Coronary artery (tissue), 2 donors: Measurements from ENCODE around the gene IRF2BPL.

ENCODE experiments used
- DNase-seq: peaks from one replicate; pipeline ENCODE4 v3.0.0-alpha.2; 2017; ENCODE audit warnings: low spot score
- H3K27ac ChIP-seq, 2 donors: fragments of 200-600 bp; sonication (generic); one replicate each; pipeline ENCODE4 v1.5.1; 2016 to 2019
- H3K4me3 ChIP-seq: fragments of 200-600 bp; sonication (generic); 2 replicates; pipeline ENCODE4 v1.5.1; 2016; ENCODE audit warnings: mild to moderate bottlenecking, moderate library complexity
- TF ChIP-seq, protein P1 (sequence below): fragments of 200-600 bp; sonication (generic); IDR thresholded peaks from one replicate; pipeline ENCODE4 v1.5.1; 2019; ENCODE audit warnings: antibody characterized with exemption

Gene IRF2BPL

DNA sequence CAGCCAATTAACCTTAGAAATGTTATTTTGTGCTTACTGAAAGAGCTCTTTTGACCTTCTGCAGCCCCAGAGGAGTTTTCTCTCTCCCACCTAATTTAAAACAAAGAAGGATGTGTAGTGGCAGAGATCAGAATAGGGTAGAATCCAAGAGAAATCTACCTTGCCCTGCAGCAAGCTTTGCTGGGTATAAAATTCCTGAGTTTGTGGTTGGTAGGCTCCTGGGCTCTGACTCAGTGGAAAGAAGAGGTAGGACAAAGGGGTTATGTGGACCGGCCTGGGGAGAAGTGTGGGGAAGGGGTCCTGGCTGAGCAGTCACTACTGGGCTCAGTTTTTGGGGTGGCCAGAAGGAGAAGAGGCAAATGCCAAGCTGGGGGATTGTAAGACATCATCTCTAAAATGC is 46.8 kb downstream of the IRF2BPL start:
- TF ChIP-seq, protein P1, sequence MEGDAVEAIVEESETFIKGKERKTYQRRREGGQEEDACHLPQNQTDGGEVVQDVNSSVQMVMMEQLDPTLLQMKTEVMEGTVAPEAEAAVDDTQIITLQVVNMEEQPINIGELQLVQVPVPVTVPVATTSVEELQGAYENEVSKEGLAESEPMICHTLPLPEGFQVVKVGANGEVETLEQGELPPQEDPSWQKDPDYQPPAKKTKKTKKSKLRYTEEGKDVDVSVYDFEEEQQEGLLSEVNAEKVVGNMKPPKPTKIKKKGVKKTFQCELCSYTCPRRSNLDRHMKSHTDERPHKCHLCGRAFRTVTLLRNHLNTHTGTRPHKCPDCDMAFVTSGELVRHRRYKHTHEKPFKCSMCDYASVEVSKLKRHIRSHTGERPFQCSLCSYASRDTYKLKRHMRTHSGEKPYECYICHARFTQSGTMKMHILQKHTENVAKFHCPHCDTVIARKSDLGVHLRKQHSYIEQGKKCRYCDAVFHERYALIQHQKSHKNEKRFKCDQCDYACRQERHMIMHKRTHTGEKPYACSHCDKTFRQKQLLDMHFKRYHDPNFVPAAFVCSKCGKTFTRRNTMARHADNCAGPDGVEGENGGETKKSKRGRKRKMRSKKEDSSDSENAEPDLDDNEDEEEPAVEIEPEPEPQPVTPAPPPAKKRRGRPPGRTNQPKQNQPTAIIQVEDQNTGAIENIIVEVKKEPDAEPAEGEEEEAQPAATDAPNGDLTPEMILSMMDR, result no peak
- no peak for DNase-seq
- Histone ChIP-seq H3K4me3 (no peak overlapping the region), H3K27ac (no peak overlapping the region)

DNA sequence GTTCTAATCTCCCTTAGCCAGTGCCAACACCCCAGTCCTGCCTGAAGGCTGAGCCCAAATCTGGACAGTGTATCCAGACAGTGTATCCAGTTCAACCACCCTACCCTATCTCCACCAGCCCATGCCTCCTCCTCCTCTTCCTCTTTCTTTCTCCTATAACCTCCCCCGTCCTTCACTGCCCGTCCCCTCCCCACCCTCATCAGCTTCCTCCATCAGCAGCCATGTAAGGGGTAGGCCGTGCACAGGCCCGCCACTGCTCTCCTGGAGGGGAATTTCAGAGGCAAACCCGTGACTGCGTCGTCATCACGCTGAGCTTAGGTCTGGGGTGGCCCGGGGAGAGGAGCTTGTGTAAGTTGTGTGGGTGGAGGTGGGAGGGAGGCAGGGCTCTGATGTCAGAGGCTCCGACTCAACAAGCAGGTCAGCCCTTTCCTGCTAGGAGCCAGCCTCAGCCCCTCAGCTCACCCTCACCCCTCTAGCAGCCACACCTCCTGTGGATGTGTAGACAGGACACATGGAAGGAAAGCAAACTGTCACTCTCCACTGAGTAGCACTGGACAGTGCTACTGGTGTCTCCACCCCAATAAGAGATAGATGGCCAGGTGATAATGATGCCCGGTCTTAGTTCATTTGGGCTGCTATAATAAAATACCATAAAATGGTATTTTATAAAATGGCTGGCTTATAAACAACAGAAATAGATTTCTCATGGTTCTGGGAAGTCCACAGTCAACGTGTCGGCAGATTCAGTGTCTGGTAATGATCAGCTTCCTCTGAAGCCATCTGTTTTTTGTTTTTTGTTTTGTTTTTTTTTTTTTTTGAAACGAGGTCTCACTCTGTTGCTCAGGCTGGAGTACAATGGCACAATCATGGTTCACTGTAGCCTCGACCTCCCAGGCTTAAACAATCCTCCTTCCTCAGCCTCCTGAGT is 50.5 kb downstream of the IRF2BPL start:
- DNase-seq, result no peak
- no peak overlapping the region for H3K4me3 ChIP-seq
- H3K27ac ChIP-seq, result no peak overlapping the region
- TF ChIP-seq, protein P1, result no peak

DNA sequence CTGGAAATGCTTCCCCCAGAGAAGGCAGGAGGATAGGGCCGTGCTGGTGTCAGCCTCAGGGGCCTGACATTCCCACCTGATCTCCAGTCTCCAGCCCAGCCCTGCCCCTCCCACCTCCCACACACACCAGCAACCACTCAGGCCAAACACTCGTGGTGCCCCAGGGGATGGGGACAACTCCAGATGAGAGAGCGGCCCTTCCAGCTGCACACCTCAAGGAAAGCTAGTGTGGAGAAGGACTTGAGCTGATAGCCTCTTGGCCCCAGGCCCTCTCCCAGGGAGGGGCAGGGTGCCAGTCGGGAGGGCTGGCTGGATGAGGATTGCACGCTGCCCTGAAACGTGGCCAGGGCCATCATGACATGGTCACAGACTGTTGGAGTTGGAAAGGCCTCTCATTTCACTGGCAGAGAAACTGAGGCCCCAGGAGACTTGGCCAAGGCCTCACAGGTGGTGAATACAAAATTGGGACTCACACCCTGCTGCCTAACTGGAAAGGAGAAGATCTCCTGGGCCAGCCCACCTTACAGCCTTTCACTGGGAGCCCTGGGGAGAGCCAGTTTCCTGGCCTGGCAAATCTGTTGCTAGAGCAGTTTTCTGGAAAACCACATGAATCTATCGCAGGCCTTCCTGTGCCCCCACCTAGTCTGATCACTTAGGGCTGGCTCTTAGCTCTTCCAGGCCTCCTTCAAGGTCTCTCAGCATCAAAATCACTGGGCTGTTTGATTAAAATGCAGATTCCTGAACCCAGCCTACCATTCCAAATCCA is 52.1 kb downstream of the IRF2BPL start:
- H3K27ac ChIP-seq, result no peak overlapping the region
- DNase-seq, result no peak
- H3K4me3 ChIP-seq, result no peak overlapping the region
- TF ChIP-seq, protein P1, result no peak

DNA sequence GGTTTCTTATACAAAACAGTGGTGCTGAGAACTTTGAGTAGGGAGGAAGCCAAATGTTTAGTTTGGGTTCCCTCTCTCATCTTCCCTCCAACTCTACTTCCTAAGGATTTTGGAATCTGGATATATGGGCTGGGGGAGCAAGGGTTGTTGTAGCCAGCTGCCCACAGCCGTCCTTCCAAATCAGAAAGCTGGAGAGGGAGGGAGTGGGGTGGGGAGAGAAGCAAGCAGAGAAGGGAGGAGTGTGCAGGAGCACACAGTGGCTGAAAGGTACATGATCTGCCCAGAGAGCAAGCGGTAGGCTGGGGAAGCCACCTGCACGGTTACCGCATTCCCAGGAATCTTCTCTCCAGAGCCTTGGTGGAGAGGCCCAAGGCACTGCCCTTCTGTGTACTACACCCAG is 52.7 kb downstream of the IRF2BPL start:
- H3K27ac ChIP-seq, result no peak overlapping the region
- no peak overlapping the region for H3K4me3 ChIP-seq
- no peak for DNase-seq
- TF ChIP-seq, protein P1, result no peak

DNA sequence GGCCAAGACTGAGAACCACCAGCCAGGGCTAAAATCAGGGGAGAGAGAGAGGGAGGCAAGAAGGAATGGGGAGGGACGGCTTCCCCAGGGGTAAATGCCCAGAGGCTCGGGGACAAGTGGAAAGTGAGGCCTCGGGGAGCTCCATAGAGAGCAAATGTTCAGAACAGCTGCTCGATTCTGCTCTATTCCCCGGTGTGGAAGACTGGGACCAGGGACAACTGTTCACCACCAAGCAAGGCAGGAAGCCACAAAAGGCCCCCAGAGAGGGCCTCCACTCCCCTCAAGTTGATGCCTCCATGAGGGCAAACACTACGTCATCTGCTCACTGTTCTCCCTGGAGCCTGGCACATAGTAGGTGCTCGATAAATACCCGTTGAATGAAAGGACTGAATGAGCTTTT is 53.5 kb downstream of the IRF2BPL start:
- DNase-seq, result no peak
- no peak overlapping the region for H3K4me3 ChIP-seq
- TF ChIP-seq, protein P1, result no peak
- no peak overlapping the region for H3K27ac ChIP-seq
